Gastroesophageal sphincter (tissue), 3 donors: ENCODE data around the gene DLX3.
A peak's percentile ranks its signal among the peaks of the same experiment; 100 is the strongest.

Experiments used
- EP300 ChIP-seq: sonication (generic); formaldehyde crosslinking; IDR thresholded peaks from one replicate; pipeline ENCODE4 v1.6.1; 2017; ENCODE audit warnings: antibody characterized with exemption, mild to moderate bottlenecking
- POLR2A ChIP-seq, 2 donors: fragments of 450-650 bp; IDR thresholded peaks; one replicate each; pipeline ENCODE4 v1.6.1; 2017; ENCODE audit warnings: antibody characterized with exemption in 2 of 2, mild to moderate bottlenecking in 2 of 2, moderate library complexity in 1 of 2
- POLR2AphosphoS5 ChIP-seq: sonication (generic); formaldehyde crosslinking; IDR thresholded peaks from one replicate; pipeline ENCODE4 v1.6.1; 2017; ENCODE audit warnings: antibody characterized with exemption
- TF ChIP-seq, protein P1 (sequence below), 4 experiments: fragments of 200-600 bp in 2 of 4; fragments of 450-650 bp in 2 of 4; sonication (generic) in 1 of 4; IDR thresholded peaks; one replicate each; pipeline ENCODE4 v1.5.1; 2017 to 2019; ENCODE audit warnings: antibody characterized with exemption in 4 of 4, mild to moderate bottlenecking in 2 of 4, moderate library complexity in 2 of 4

- TF ChIP-seq, protein P1, sequence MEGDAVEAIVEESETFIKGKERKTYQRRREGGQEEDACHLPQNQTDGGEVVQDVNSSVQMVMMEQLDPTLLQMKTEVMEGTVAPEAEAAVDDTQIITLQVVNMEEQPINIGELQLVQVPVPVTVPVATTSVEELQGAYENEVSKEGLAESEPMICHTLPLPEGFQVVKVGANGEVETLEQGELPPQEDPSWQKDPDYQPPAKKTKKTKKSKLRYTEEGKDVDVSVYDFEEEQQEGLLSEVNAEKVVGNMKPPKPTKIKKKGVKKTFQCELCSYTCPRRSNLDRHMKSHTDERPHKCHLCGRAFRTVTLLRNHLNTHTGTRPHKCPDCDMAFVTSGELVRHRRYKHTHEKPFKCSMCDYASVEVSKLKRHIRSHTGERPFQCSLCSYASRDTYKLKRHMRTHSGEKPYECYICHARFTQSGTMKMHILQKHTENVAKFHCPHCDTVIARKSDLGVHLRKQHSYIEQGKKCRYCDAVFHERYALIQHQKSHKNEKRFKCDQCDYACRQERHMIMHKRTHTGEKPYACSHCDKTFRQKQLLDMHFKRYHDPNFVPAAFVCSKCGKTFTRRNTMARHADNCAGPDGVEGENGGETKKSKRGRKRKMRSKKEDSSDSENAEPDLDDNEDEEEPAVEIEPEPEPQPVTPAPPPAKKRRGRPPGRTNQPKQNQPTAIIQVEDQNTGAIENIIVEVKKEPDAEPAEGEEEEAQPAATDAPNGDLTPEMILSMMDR (IDR thresholded peaks at IDR 0.05), result no peak
- TF ChIP-seq POLR2A (IDR thresholded peaks at IDR 0.05) (no peak), POLR2AphosphoS5 (peak; percentile 93), EP300 (no peak)
These were observed 42.5 kb upstream of the DLX3 start for GRCh38 chr17:50037321-50038107.
